Activated naive CD4-positive, alpha-beta T cell treated with anti-CD3 and anti-CD28 coated beads for 36 hours (primary cell): ENCODE measurements around the gene GGACT. TPM values are rescaled to one million over a fixed set of nuclear protein-coding genes. Genes with fewer than 3 reads are reported as not detected.

Source experiments
- CTCF ChIA-PET: fragments of 350-600 bp; sonication (Branson Sonifier 250); formaldehyde crosslinking; loops from one replicate; lab custom pipeline; 2021; ENCODE audit warnings: antibody characterized with exemption; lab: Charles Lee
- DNase-seq: peaks from one replicate; pipeline ENCODE4 v3.0.0-alpha.2; 2020
- H3K27ac Mint-ChIP-seq: one replicate; pipeline ENCODE4 v1.8.0; 2021; ENCODE audit warnings: mild to moderate bottlenecking, mixed read lengths
- H3K27me3 Mint-ChIP-seq: one replicate; pipeline ENCODE4 v1.8.0; 2021; ENCODE audit warnings: low read depth, mixed read lengths
- H3K36me3 Mint-ChIP-seq: one replicate; pipeline ENCODE4 v1.8.0; 2021; ENCODE audit warnings: low read depth, mixed read lengths
- H3K4me1 Mint-ChIP-seq: one replicate; pipeline ENCODE4 v1.8.0; 2021; ENCODE audit warnings: low read depth, mixed read lengths
- H3K4me3 Mint-ChIP-seq: one replicate; pipeline ENCODE4 v1.8.0; 2021; ENCODE audit warnings: mild to moderate bottlenecking, moderate library complexity, mixed read lengths
- H3K9me3 Mint-ChIP-seq: one replicate; pipeline ENCODE4 v1.8.0; 2021; ENCODE audit warnings: mixed read lengths
- intact Hi-C: fragments of 100-400 bp; cut with micrococcal nuclease; formaldehyde crosslinking; loops from one replicate; pipeline ENCODE4 v1.15.1; 2023
- total RNA-seq, 2 experiments: library from RNA; stranded (reverse); gene quantifications; one replicate each; pipeline ENCODE4 v1.2.3, GENCODE V29; 2021

The GGACT gene
- total RNA-seq, 2 experiments from 2014 or later, result 3.9 to 6.6 TPM

GRCh38 chr13:100497389-100497788, 91.2 kb downstream of the GGACT start:
- intact Hi-C loops, result no loop called here
- H3K4me3 Mint-ChIP-seq, result no peak overlapping the region
- no peaks in the 10 kb centered on the region for H3K9me3 Mint-ChIP-seq
- CTCF ChIA-PET, result interaction anchor here (0.7 kb wide), 1 partner anchor 606 kb away, joined by 4 read pairs; no protein-coding TSS in a partner anchor
- no peak for DNase-seq
- H3K27me3 Mint-ChIP-seq, result peaks cover under 1% of the 10 kb centered on the region
- no peak overlapping the region for H3K27ac Mint-ChIP-seq
- no peaks in the 10 kb centered on the region for H3K4me1 Mint-ChIP-seq
- no peaks in the 10 kb centered on the region for H3K36me3 Mint-ChIP-seq

DNA sequence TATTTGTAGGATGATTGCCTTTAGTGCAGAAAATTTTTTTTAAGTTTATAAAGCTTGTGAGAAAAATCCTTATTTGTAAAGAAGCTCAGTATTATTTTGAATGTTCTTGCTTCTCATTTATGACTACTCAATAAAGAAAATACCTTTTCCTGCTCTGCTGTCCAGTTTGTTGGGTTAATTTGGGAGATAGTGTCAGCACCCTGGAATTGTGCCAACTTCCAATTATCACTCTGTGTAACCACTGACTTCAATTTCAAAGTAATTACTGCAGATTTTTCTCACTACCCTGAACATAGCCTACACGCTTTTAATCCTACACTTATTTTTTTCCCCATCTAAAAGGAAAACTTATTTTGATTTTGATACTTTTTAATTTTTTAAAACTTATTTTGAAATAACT, 93.1 kb downstream of the GGACT start:
- intact Hi-C loops, result no loop called here
- Mint-ChIP-seq H3K4me1 (no peaks in the 10 kb centered on the region), H3K27ac (no peak overlapping the region), H3K36me3 (no peaks in the 10 kb centered on the region), H3K27me3 (no peaks in the 10 kb centered on the region), H3K9me3 (no peaks in the 10 kb centered on the region), H3K4me3 (no peak overlapping the region)
- no peak for DNase-seq
- CTCF ChIA-PET, result interaction anchor here (1.3 kb wide), 1 partner anchor 19 kb away, joined by 4 read pairs; no protein-coding TSS in a partner anchor

GRCh38 chr13:100493418-100493817, 95.2 kb downstream of the GGACT start:
- Mint-ChIP-seq H3K36me3 (no peaks in the 10 kb centered on the region), H3K27ac (no peak overlapping the region), H3K4me1 (no peaks in the 10 kb centered on the region), H3K4me3 (no peak overlapping the region), H3K27me3 (no peaks in the 10 kb centered on the region), H3K9me3 (no peaks in the 10 kb centered on the region)
- no peak for DNase-seq
- CTCF ChIA-PET, result no interaction called here
- intact Hi-C loops, result no loop called here

- no peak for DNase-seq
- Mint-ChIP-seq H3K36me3 (no peaks in the 10 kb centered on the region), H3K4me1 (no peaks in the 10 kb centered on the region), H3K4me3 (no peak overlapping the region), H3K27me3 (no peaks in the 10 kb centered on the region), H3K27ac (no peak overlapping the region), H3K9me3 (no peaks in the 10 kb centered on the region)
- CTCF ChIA-PET, result interaction anchor here (1.1 kb wide), 1 partner anchor 21 kb away, joined by 3 read pairs; no protein-coding TSS in a partner anchor
- intact Hi-C loops, result no loop called here
Measured at GRCh38 chr13:100491164-100491842, 97.3 kb downstream of the GGACT start.

- H3K4me1 Mint-ChIP-seq, result no peaks in the 10 kb centered on the region
- H3K4me3 Mint-ChIP-seq, result no peak overlapping the region
- no peaks in the 10 kb centered on the region for H3K36me3 Mint-ChIP-seq
- CTCF ChIA-PET, result interaction anchor here (1.1 kb wide), 1 partner anchor 22 kb away, joined by 3 read pairs; no protein-coding TSS in a partner anchor
- no peaks in the 10 kb centered on the region for H3K27me3 Mint-ChIP-seq
- DNase-seq, result no peak
- no peaks in the 10 kb centered on the region for H3K9me3 Mint-ChIP-seq
- intact Hi-C loops, result no loop called here
- no peak overlapping the region for H3K27ac Mint-ChIP-seq
Measured at GRCh38 chr13:100490692-100491091, 97.9 kb downstream of the GGACT start.

- Mint-ChIP-seq H3K9me3 (no peaks in the 10 kb centered on the region), H3K27me3 (no peaks in the 10 kb centered on the region), H3K36me3 (no peaks in the 10 kb centered on the region), H3K4me3 (no peak overlapping the region), H3K4me1 (peaks cover 2% of the 10 kb centered on the region), H3K27ac (no peak overlapping the region)
- no peak for DNase-seq
- intact Hi-C loops, result no loop called here
- CTCF ChIA-PET, result no interaction called here
Measured at GRCh38 chr13:100485265-100485664, 103.3 kb downstream of the GGACT start.

DNA sequence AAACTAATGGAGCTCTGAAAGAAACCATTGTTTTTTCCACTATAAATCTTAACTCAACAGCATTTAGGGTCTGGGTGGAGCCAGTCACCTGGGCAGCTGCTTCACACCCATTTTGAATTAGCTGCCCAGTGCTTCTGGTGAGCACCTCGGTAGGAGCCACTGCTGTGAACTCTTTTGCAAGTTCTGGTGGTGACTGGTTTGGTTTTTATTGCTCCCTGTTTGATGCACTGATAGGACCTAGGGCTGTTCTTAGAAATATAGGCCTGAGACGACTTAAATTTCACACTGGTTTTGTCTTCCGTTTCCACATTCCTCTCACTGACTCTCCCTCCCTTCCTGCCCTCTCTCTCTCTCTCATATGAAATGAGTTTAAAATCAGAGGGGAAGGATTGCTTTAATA, 103.9 kb downstream of the GGACT start:
- no peak overlapping the region for H3K4me3 Mint-ChIP-seq

DNA sequence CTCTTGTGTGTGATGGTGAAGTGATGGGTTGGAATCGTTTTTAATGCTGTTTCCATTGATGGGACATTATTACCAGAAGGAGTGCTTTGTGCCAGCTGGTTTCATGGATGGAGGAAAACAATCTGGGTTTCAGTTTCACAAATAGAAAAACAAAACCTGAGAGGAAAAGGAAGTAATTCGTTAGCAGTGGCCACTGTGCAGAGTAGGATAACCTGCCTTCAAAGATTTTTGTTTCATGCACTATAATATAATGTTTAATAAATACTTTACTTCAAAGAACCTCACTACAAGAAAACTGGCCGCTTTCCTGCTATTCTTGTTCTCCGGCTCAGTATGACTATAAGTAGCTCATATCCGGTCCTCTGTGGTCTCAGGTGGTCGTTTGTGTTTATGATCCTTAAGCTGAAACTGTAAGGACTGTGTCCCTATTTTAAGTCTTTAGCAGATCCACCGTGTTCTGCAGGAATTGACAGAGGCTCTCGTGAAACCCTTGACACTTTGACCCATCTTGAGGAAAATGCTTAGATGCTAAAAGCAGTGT, 104.7 kb downstream of the GGACT start:
- Mint-ChIP-seq H3K36me3 (no peaks in the 10 kb centered on the region), H3K4me3 (no peak overlapping the region), H3K27me3 (no peaks in the 10 kb centered on the region), H3K27ac (no peak overlapping the region), H3K9me3 (no peaks in the 10 kb centered on the region), H3K4me1 (peaks cover 2% of the 10 kb centered on the region)
- no peak for DNase-seq
- CTCF ChIA-PET, result no interaction called here
- intact Hi-C loops, result no loop called here

More for the DNA sequence above, 103.9 kb downstream of the GGACT start:
- DNase-seq, result no peak
- intact Hi-C loops, result no loop called here
- Mint-ChIP-seq H3K27me3 (no peaks in the 10 kb centered on the region), H3K27ac (no peak overlapping the region), H3K9me3 (no peaks in the 10 kb centered on the region), H3K36me3 (no peaks in the 10 kb centered on the region), H3K4me1 (peaks cover 2% of the 10 kb centered on the region)
- CTCF ChIA-PET, result no interaction called here

GRCh38 chr13:100483139-100483538, 105.5 kb downstream of the GGACT start:
- intact Hi-C loops, result no loop called here
- Mint-ChIP-seq H3K36me3 (no peaks in the 10 kb centered on the region), H3K9me3 (no peaks in the 10 kb centered on the region), H3K27me3 (no peaks in the 10 kb centered on the region), H3K27ac (no peak overlapping the region), H3K4me1 (peaks cover 2% of the 10 kb centered on the region), H3K4me3 (no peak overlapping the region)
- DNase-seq, result no peak
- CTCF ChIA-PET, result no interaction called here

DNA sequence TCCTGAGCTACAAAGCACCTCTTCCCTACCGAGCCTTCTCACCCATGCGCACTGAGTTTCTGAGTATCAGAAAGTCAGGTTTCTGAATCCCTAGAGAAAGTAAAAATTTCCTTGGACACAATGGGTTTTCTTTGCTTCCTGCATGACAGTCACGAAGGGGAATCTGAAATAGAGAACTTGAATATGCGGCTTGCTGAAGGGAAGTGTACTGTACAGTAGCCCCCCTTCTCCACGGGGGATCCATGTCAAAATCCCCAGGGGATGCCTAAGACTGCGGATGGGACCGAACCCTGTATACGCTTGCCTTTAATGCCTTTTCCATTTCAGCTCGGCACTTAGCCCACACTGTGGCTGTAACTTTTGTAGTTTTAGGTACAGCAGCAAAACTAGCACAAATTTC, 107.9 kb downstream of the GGACT start:
- Mint-ChIP-seq H3K27ac (no peak overlapping the region), H3K4me3 (no peak overlapping the region), H3K27me3 (no peaks in the 10 kb centered on the region), H3K9me3 (no peaks in the 10 kb centered on the region), H3K36me3 (no peaks in the 10 kb centered on the region), H3K4me1 (peaks cover 2% of the 10 kb centered on the region)
- DNase-seq, result no peak
- intact Hi-C loops, result no loop called here
- CTCF ChIA-PET, result no interaction called here

Other genes starting within 250 kb of the GGACT start
- 10 to 100 TPM; 16.1 to 18.5 TPM for gene TMTC4, start 86.0 kb upstream of the GGACT start, total RNA-seq